NCI-H526 treated with DMSO at 0.1 percent for 48 hours (cell line): ENCODE data around the gene RBM19.
"Not testable (repeated sequence)": the region's sequence is repeated elsewhere in the genome, so short reads cannot be mapped to it uniquely, and the experiment has no call there.

Experiments used
- DNase-seq: peaks from one replicate; lab custom pipeline; 2025; lab: John Stamatoyannopoulos, UW

Gene RBM19

DNA sequence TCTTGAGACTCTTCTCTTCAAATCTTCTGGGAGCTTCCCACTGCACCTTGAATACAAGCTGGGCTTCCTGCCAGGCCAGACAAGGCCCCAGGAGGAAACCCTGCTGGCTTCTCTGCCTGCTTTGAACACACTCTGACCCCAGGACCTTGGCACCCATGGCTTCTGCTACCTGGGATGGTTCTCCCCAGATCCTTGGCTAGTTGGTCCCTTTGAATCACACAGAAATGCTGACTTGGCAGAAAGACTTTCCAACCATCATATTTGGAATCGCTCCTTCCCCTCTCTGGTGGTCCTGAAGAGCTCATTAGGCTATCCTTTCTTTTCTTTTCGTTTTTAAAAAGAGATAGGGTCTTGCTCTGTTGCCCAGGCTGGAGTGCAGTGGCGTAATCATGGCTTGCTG is 132.7 kb downstream of the RBM19 start:
- no peak for DNase-seq

DNA sequence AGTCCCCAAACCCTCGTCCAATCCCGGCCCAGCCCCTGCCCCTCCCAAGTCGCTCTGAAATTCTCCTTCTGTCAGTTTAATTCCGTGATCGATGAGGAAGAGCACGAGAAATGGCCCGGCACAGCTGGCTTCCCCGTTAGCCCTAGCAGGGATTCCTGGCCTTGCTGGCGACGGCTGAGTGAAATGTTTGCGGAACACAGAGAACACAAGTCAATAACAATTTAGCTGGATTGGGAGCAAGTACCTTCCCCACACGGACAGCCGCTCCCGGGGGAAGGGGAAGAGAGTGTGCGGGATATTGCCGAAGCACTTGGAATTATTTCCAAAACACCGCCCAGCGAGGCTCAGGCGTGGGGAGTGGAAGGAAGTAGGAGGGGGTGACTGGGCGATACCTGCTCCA is 134.6 kb downstream of the RBM19 start:
- DNase-seq: no peak

DNA sequence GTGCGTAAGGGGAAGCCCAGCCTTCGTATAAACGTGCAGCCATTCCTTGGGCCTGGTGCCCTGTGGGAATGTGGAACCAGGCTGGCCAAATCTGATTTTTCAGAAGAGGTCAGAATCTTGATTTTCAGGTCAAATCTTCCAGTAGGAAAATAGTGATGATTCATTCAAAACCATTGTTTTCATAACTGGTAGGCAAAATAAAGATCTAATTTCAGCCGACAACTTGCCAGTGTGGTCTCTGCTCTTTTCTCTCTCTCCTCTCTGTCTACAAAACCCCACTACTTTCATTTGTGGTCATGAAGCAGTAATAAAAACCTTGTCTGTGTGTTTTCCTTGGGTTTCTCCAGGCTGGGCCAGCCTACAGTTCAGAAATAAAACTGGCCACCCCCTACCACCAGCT is 135.1 kb downstream of the RBM19 start:
- DNase-seq: no peak

DNA sequence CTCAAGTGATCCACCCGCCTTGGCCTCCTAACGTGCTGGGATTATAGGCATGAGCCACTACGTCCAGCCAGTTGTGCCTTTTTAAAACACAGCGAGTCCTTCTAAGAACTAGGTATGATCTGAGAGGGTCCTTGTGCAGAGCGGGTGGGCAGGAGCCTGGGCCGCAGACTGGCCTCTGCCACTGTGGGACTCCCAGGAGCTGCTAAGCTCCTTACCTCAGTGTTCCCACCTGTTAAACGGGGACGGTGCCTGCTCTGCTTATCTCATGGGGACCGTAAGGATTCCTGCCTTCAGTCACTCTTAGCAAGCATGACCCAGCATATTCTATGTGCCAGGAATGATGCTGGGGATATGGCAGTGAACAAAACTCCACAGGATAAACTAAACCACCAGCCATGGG is 136.9 kb downstream of the RBM19 start:
- no peak for DNase-seq

DNA sequence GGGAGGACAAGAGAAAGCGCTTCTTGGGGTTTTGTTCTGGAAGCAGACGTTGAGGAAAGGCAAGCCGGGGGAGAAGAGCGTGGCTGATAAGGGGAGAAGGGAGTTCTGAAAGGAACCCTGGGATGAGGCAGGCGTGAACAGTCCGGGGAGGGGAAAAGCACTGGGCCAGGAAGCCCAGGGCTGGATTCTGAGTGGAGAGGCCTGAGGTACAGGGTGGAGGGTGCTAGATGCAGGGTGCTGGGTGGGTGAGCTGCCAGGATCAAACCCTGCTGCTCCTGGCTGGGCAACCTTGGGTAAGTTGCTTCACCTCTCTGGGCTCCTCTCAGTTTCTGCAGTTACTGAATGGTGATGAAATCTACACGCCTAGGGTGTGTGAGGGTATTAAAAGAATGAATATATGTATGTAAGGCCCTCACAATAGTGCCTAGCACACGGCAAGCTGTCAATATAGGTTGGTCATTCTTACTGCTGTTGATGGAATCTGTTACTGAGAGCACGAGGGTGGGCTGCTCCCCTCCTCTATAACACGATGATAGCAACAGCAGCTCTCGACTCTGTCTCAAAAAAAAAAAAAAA is 138.5 kb downstream of the RBM19 start:
- DNase-seq: no peak

DNA sequence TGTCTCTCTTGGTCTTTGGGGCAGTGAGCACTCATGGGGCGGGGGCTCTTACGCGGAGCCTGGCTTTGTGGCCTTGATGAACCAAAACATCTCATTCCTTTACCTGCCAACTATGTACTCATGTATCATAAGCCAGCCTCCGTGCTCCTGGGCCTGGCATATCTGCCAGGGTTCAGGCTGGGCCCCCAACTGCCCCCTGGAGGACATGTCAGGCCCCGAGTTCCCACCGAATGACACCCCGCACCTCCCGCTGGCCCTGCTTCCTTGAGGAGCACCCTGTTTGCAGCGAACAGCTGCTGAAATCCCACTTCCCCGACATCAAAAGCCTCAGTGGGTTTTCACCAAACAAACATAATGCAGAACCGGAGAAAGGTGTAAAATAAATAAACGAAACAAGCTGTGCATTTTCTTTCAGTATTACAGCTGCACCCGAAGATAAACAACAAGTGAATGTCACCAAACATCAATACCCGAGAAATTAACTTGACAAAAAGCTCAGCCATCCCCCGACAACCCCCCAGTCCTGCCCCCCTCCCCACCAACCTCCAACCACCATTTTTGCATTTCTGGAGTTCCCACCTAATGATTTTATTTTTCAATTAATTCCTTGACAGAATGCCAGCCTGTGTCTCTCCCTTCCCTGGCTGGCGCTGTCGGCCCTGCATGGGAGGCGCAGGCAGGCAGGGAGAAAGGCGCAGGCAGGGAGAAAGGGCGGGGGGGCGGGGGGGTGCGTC is 139.2 kb downstream of the RBM19 start:
- no peak for DNase-seq

DNA sequence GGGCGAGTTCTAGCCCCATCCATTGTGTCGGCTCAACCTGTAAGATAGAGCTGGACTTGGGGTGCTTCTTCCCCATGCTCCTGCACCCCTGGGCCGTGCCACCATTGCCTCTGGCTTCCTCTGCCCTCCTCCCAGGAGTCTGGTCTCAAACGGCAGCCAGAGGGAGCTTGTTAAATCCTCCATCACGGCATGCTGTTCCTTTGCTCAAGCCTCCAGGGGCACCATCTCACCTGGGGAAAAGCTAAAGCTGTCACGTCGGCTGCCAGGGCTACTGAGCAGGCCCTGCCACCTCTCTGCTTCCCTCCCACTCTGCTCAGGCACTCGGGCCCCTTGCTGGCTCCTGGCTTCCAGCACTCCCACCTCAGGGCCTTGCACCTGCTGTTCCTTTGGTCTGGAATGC is 140.4 kb downstream of the RBM19 start:
- no peak for DNase-seq

DNA sequence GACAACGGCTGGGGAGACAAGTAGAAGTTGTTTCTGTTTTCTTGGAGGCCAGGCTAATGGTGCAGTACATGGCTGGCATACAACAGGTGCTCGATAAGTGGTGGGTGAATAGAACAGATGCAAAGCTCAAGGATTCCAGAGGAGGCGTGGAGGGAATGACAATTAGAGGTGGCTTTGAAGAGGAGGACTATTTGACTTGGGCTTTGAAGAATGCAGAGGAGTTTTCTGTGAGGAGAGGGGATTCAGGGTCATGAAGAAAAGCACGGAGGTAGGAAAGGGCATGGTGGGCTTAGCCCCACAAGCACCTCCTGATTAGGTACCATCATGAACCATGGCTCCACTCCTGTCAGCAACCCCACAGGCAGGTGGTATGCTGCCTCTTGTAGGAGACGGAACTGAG is 142.3 kb downstream of the RBM19 start:
- no peak for DNase-seq

DNA sequence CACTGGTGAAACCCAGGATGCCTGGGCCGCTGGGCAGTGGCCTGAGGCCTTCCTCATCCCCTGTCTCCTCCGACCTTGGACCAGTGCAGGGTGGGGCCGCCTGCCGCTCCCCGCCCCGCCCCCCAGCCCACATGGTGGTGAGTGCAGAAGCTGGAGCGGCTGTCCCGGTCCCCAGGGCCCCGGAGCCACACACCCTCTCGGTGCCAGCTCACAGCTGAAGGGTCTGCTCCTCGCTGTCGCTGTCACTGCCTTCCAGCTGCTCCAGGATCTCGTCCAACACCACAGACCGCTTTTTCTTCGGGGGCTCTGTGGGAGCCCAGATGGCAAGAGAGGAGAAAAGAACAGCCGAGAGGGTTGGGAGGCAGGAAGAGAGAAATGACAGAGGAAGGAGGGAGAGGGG is 143.1 kb downstream of the RBM19 start:
- no peak for DNase-seq

DNA sequence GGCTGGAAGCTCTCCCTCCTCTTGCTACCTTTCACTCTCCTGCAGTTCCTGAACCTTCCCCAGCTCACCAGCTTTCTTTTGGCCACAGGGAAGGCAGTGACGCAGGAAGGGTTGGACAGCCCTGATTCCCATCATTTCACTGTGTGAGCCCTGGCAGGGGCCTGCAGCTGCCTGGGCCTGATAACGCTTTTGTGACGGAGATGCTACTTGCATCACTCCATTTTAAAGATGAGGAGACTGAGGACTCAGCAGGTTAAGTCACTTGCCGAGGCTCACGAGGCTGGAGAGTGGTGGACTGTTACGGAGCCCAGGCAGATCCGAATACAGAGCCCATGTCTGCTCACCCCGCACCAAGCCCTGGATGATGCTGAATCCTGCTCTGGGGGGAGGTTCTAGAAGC is 145.3 kb downstream of the RBM19 start:
- DNase-seq: no peak

DNA sequence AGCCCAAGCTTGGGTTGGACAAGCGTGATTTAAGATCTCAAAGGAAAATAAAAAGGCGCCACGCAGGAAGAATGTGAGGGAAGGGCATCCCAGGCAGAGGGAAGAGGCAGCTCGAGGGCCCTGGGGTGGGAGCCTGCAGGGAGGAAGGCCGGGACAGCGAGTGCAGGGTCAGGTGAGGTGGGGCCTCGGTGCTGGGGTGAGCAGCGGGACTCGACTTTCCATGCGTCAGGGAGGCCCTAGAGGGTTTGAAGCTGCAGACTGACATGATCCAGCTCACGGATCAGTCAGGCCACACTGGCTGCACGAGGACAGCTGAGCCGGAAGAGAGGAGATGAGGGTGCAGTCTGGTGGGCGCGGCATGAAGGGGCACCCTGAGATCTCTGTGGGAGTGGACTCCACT is 145.8 kb downstream of the RBM19 start:
- no peak for DNase-seq

DNA sequence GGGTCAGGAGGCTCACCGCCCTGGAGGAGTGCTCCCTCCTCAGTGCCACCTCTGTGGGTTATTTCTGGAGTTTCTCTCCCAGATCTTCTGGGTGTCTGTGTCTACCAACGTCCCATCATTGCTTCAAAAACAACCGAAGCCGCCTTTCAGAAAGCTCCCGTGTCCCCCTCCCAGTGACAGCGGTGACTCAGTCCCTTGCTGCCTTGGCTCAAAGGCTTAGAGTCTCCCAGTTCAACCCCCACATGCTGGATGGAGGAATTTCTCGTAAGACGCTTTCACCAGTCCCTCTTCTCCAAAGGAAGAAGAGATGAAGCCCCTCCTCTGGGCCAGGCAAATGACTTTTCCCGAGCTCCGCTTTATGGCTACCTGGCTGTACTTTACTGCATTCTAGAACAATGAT is 146.6 kb downstream of the RBM19 start:
- DNase-seq: no peak

DNA sequence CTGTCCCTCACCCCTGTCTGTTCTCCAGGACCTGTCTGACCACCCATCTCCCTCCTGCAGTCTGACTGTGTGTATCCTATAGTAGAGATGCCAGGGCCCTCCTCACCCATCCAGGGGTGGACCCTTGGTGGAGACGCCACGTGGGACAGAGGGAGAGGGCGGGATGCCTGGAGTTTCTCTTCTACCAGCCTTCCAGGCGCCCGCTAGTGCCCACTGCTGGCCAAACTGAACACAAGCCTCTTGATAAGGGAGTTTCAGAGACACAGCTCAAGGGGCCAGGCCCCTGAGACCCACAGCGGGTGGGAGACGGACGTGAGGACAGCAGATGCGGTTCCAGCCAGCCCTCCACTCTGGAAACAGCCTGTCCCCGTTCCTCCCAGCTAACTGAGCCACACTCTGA is 147.3 kb downstream of the RBM19 start:
- no peak for DNase-seq

DNA sequence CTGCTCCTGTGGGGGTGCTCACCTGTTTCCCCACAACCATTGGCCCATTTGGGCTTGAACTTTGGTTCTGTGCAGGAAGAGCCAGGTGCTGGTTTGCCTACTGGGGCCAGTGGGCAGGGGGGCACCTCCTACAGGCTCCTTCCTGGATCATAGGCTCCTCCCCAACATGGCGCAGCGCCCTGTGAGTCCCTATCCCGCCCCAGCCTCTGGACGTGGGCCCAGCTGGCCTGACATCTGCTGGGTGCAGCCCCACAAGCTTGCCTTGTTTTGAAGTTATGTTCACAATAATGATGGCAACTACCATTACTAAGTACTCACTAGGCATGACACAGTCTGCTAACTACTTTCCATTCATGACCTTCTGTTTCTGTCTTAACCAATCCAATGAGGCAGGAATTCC is 147.8 kb downstream of the RBM19 start:
- no peak for DNase-seq

DNA sequence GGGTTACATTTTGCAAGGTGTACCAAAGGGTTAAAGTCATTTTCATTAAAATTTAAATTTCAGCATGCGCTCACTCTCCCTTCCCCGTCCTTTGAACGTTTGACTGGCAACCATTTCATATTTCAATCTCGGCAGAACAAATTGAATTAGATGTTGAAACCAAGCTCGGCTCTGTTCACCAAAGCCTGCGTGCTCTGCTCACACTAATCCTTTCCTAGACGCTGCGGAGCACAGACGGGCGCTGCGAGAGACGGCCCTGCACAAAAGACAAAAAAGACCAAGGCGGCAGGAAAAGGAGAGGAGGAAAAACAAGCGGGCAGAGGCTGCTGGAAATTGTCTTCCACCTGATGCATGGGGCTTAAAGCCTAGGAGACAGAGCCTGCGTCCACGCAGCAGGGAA is 149.3 kb downstream of the RBM19 start:
- no peak for DNase-seq

DNA sequence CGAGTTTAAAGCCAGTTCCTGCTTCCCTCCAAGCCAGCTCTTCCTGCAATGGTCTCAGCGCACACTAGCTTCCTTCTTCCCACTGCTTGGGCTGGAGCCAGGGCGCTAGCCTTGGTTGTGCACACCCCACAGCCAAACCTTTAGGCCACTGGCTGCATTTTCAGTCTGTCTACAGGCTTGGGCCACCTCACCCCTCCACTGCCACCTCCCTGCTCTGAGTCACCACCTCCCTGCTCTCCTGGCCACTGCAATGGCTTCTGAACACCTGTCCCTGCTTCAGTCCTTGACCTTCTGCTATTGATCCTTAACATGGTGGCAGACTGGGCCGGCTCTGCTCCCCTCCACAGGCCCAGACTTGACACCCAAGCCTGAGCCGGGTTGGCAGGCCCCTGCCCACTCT is 151.1 kb downstream of the RBM19 start:
- no peak for DNase-seq

DNA sequence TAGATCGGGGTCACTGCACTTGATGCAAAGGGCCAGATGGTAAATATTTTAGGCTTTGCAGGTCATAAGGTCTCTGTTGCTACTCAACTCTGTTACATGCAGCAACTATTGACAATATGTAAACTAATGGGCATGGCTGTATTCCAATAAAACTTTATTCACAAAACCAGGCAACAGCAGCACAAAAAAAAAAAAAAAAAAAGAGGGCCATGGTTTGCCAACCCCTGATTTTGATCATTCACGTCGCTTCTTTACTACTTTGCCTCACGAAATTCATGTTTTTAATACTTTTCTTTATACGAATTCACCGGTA is 152.9 kb downstream of the RBM19 start:
- no peak for DNase-seq

DNA sequence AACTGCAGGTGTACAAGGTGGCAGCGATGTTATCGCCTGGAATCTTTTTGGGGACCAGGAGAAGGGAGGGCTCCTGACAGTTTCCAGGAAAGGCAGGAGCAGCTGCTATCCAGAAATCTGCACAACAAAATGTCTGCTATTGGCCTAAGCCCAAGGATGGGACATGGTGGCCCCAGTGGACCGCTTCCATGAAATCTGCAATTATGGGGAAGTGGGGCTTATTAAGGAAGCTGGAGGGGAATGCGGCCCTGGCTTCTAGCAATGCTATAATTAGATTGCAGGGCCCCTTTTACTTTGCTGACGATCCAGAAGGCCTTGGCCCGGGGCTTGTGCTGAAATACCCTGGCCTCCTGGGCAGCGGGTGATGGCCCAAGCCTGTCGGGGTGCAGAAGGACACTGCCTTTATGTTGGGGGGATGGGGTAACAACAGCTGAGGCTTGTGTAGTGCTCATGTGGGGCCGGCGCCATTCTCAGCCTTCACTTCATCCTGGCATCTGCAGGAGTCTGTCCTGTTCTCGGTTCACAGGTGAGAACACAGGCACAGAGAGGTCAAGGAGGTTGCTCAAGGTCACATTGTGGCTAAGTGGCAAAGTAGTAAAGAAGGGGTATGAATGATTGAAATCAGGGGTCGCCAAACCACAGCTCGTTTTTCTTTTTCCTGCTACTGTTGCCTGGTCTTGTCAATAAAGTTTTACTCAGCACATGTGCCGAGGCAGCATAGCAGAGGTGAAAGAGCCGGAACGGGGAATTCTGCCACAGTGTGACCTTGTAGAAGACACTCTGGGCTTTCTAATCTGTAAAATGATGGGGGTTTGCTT is 153.5 kb downstream of the RBM19 start:
- DNase-seq: no peak

DNA sequence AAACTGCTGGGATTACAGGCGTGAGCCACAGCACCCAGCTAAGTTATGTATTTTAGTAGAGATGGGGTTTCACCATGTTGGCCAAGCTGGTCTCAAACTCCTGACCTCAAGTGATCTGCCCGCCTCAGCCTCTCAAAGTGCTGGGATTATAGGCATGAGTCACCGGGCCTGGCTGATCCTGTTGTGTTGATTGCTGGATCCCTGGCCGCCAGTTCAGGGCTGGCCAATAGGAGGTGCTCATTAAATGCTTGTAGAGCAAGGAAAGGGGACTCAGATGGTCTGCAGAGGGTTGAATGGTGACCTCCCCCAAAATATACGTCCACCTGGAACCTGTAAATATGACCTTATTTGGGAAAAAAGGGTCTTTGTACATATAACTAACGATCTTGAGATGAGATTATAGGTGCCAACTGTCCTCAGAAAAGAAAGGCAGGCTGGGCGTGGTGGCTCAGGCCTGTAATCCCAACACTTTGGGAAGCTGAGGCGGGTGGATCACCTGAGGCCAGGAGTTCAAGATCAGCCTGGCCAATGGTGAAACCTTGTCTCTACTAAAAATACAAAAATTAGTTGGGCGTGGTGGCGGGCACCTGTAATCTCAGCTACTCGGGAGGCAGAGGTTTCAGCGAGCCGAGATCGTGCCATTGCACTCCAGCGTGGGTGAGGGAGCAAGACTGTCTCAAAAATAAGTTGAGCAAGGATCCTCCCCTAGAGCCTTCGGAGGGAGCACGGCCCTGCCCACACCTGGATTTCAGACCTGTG is 156.5 kb downstream of the RBM19 start:
- DNase-seq: not testable (repeated sequence)

DNA sequence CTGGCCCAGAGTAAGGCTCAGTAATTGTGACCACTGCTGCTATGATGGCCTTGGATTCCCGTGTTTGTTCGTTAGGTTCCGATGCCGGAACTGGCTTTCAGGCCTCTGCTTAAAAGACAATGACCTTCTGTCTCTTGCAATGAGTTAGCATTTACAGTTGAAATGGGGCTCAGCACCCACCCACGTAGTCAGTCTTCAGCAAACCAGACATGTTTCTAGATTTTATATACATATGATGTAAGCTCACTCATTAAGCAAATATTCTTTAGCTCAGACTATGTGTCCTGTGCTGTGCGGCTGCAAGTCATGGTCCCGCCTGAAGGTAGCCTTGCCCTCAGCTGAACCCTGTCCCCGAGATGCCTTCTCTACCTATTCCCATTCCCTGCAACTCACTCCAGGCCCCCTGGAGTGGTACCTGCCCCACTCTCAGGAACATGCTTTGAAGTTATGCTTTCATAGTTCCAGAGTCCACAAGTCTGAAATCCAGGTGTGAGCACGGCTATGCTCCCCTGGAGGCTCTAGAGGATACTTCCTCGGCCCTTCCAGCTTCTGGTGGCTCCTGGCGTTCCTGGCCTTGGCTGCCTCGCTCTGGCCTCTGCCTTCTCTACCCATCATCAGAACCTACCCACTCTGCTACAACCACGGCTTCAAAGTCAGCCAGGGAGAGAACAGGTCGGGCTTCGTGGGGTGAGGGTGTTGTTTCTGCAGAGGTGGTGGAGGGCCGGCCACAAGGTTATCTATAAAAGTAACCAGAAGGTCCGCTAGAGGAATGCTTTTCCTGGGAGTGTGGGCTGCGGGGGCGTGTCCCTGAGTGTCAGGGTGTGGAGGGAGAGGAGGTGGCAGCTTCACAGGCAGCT is 157.8 kb downstream of the RBM19 start:
- no peak for DNase-seq

DNA sequence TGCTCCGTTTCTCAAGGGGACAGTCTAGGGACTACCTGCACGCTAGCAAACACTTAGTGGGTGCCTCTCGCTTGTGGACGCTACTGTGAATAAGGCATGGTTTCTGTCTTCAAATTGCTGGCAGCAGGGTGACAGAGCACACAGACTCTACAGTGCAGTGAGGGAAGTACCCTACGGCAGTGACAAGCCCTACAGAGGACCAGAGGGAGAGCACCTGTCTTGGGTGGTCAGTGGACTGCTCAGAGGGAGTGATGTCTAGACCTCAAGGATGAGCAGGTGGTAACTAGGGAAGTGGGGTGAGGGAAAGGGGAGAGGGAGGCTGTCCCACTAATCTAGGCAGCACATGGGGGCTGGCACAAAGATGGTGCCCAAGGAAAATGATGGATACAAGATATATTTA is 160.5 kb downstream of the RBM19 start:
- no peak for DNase-seq
